ENCODE data around the gene THSD4.

THSD4 gene

GRCh38 chr15:71566226-71566625 is 451.0 kb downstream of the THSD4 start:
- DNase-seq: no peak

GRCh38 chr15:71567173-71567572 is 451.9 kb downstream of the THSD4 start:
- no peak for DNase-seq

- no peak for DNase-seq
Observed at GRCh38 chr15:71568227-71568626, 453.0 kb downstream of the THSD4 start.

- no peak for DNase-seq
Observed at GRCh38 chr15:71570736-71571135, 455.5 kb downstream of the THSD4 start.

GRCh38 chr15:71571641-71572040 is 456.4 kb downstream of the THSD4 start:
- no peak for DNase-seq

- DNase-seq: no peak
Observed at GRCh38 chr15:71572452-71573053, 457.3 kb downstream of the THSD4 start.

- no peak for DNase-seq
Observed at GRCh38 chr15:71573599-71573998, 458.3 kb downstream of the THSD4 start.

- no peak for DNase-seq
Observed at GRCh38 chr15:71575474-71576045, 460.3 kb downstream of the THSD4 start.

GRCh38 chr15:71577071-71577470 is 461.8 kb downstream of the THSD4 start:
- no peak for DNase-seq

GRCh38 chr15:71581398-71581930 is 466.2 kb downstream of the THSD4 start:
- no peak for DNase-seq

- DNase-seq: no peak
Observed at GRCh38 chr15:71585159-71585558, 469.9 kb downstream of the THSD4 start.

- no peak for DNase-seq
Observed at GRCh38 chr15:71586463-71586862, 471.2 kb downstream of the THSD4 start.

- DNase-seq: no peak
Observed at GRCh38 chr15:71588746-71589145, 473.5 kb downstream of the THSD4 start.

- DNase-seq: no peak
Observed at GRCh38 chr15:71591057-71591456, 475.8 kb downstream of the THSD4 start.

GRCh38 chr15:71592203-71592602 is 476.9 kb downstream of the THSD4 start:
- DNase-seq: no peak

- DNase-seq: no peak
Observed at GRCh38 chr15:71595846-71596553, 480.7 kb downstream of the THSD4 start.

- DNase-seq: no peak
Observed at GRCh38 chr15:71596672-71597071, 481.4 kb downstream of the THSD4 start.

- no peak for DNase-seq
Observed at GRCh38 chr15:71597126-71597525, 481.9 kb downstream of the THSD4 start.

GRCh38 chr15:71597637-71598036 is 482.4 kb downstream of the THSD4 start:
- no peak for DNase-seq

GRCh38 chr15:71598741-71599140 is 483.5 kb downstream of the THSD4 start:
- DNase-seq: no peak

- no peak for DNase-seq
Observed at GRCh38 chr15:71599418-71600151, 484.3 kb downstream of the THSD4 start.

GRCh38 chr15:71600237-71600636 is 485.0 kb downstream of the THSD4 start:
- DNase-seq: no peak

- DNase-seq: no peak
Observed at GRCh38 chr15:71601038-71601834, 486.0 kb downstream of the THSD4 start.

All from CD4-positive, alpha-beta T cell treated with Interleukin-12 subunit alpha and Interleukin-12 subunit beta, for 1 hour (primary cell).